ENCODE data around the gene AGMO.

DNA sequence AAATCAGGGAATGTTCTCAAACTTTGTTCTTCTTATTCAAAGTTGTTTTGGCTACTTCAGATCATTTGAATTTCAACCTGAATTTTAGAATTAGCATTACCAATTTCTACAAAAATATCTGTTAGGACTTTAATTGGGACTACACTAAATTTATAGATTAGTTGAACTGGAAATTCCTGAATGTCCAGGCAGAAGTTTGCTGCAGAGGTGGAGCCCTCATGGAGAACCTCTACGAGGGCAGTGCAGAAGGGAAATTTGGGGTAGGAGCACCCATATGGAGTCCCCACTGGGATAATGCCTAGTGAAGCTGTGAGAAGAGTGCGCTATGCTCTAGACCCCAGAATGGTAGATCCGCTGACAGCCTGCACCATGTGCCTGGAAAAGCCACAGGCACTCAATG, 22.8 kb upstream of the AGMO start:
- TF ChIP-seq, protein P1, sequence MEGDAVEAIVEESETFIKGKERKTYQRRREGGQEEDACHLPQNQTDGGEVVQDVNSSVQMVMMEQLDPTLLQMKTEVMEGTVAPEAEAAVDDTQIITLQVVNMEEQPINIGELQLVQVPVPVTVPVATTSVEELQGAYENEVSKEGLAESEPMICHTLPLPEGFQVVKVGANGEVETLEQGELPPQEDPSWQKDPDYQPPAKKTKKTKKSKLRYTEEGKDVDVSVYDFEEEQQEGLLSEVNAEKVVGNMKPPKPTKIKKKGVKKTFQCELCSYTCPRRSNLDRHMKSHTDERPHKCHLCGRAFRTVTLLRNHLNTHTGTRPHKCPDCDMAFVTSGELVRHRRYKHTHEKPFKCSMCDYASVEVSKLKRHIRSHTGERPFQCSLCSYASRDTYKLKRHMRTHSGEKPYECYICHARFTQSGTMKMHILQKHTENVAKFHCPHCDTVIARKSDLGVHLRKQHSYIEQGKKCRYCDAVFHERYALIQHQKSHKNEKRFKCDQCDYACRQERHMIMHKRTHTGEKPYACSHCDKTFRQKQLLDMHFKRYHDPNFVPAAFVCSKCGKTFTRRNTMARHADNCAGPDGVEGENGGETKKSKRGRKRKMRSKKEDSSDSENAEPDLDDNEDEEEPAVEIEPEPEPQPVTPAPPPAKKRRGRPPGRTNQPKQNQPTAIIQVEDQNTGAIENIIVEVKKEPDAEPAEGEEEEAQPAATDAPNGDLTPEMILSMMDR (IDR thresholded peaks at IDR 0.05) = no peak
- no peak for TF ChIP-seq POLR2A (IDR thresholded peaks at IDR 0.05)

All from right lobe of liver (tissue), 4 donors.